ENCODE data around the gene IGLL1. TPM values are rescaled to one million over a fixed set of nuclear protein-coding genes. Genes with fewer than 3 reads are reported as not detected.
A peak's percentile ranks its signal among the peaks of the same experiment; 100 is the strongest.

The IGLL1 gene
- total RNA-seq, 6 donors from 2014 or later: not detected

GRCh38 chr22:23534851-23535717, 45.0 kb downstream of the IGLL1 start:
- TF ChIP-seq EP300 (IDR thresholded peaks at IDR 0.05) (no peak), CTCF (IDR thresholded peaks at IDR 0.05) (no peak), POLR2AphosphoS5 (IDR thresholded peaks at IDR 0.05) (no peak), POLR2A (IDR thresholded peaks at IDR 0.05) (no peak)
- Histone ChIP-seq H3K36me3 (no peaks in the 10 kb centered on the region), H3K27me3 (no peaks in the 10 kb centered on the region), H3K27ac (peak overlapping the region in 3 of 4 donors; percentile 69 to 76 (median 73)), H3K4me1 (peaks cover 26 to 41% (median 38%) of the 10 kb centered on the region in 4 donors), H3K4me3 (no peak overlapping the region), H3K9me3 (no peaks in the 10 kb centered on the region)
- DNase-seq (no peak), ATAC-seq (ENCODE audit: low FRiP score in 2 of 2) (no peak)
- WGBS, 2 donors: 86 to 93% methylated on average over 8 to 29 of the region's 29 CpGs

GRCh38 chr22:23534201-23534850, 45.8 kb downstream of the IGLL1 start:
- H3K27me3 ChIP-seq: no peaks in the 10 kb centered on the region
- no peaks in the 10 kb centered on the region for H3K9me3 ChIP-seq
- H3K4me3 ChIP-seq: no peak overlapping the region
- peaks cover 26 to 38% (median 36%) of the 10 kb centered on the region in 4 donors for H3K4me1 ChIP-seq
- peak overlapping the region in 3 of 4 donors; percentile 4 to 69 (median 66) for H3K27ac ChIP-seq
- TF ChIP-seq POLR2A (IDR thresholded peaks at IDR 0.05): no peak
- TF ChIP-seq CTCF (IDR thresholded peaks at IDR 0.05): no peak
- no peak for TF ChIP-seq EP300 (IDR thresholded peaks at IDR 0.05)
- no peak for TF ChIP-seq POLR2AphosphoS5 (IDR thresholded peaks at IDR 0.05)
- WGBS, 2 donors: 71 to 84% methylated on average over 3 to 9 of the region's 10 CpGs
- DNase-seq (no peak), ATAC-seq (ENCODE audit: low FRiP score in 2 of 2) (no peak)
- H3K36me3 ChIP-seq: no peaks in the 10 kb centered on the region

GRCh38 chr22:23533771-23534191, 46.3 kb downstream of the IGLL1 start:
- ATAC-seq (ENCODE audit: low FRiP score in 2 of 2) (no peak), DNase-seq (no peak)
- H3K36me3 ChIP-seq: no peaks in the 10 kb centered on the region
- H3K4me1 ChIP-seq: peaks cover 26 to 36% (median 34%) of the 10 kb centered on the region in 4 donors
- no peaks in the 10 kb centered on the region for H3K27me3 ChIP-seq
- no peak overlapping the region for H3K4me3 ChIP-seq
- H3K27ac ChIP-seq: peak overlapping the region in 3 of 4 donors; percentile 4 to 69 (median 66)
- no peaks in the 10 kb centered on the region for H3K9me3 ChIP-seq
- TF ChIP-seq POLR2AphosphoS5 (IDR thresholded peaks at IDR 0.05) (no peak), CTCF (IDR thresholded peaks at IDR 0.05) (no peak), EP300 (IDR thresholded peaks at IDR 0.05) (no peak), POLR2A (IDR thresholded peaks at IDR 0.05) (no peak)
- WGBS, 2 donors: 45 to 62% methylated on average over 6 to 8 of the region's 8 CpGs

GRCh38 chr22:23533328-23533762, 46.7 kb downstream of the IGLL1 start:
- 34 to 46% methylated on average over 8 to 9 of the region's 9 CpGs for WGBS, 2 donors
- Histone ChIP-seq H3K27me3 (no peaks in the 10 kb centered on the region), H3K36me3 (no peaks in the 10 kb centered on the region), H3K27ac (no peak overlapping the region), H3K9me3 (no peaks in the 10 kb centered on the region), H3K4me1 (peaks cover 26 to 35% (median 33%) of the 10 kb centered on the region in 4 donors), H3K4me3 (no peak overlapping the region)
- TF ChIP-seq CTCF (IDR thresholded peaks at IDR 0.05) (peak in 5 of 6 experiments; percentile 14 to 56 (median 29)), POLR2AphosphoS5 (IDR thresholded peaks at IDR 0.05) (no peak)
- ATAC-seq (ENCODE audit: low FRiP score in 2 of 2): no peak
- no peak for DNase-seq

Measured in upper lobe of left lung (tissue), 6 donors.